BLaER1 treated with 17β-estradiol and CSF1 and Interleukin-3, amounts not matched to agents 10 nM and 100 nM (cell line): ENCODE results near the gene STK24.
A peak's percentile ranks its signal among the peaks of the same experiment; 100 is the strongest.
"Not testable (repeated sequence)": the region's sequence is repeated elsewhere in the genome, so short reads cannot be mapped to it uniquely, and the experiment has no call there.

Experiments
- H3K27ac ChIP-seq, 11 experiments: shearing (Covaris generic); formaldehyde crosslinking; 2 replicates each; pipeline ENCODE4 v1.8.1; 2022
- H3K27me3 ChIP-seq, 11 experiments: shearing (Covaris generic); formaldehyde crosslinking; 2 replicates each; pipeline ENCODE4 v1.8.1; 2022
- H3K36me3 ChIP-seq, 11 experiments: shearing (Covaris generic); formaldehyde crosslinking; 2 replicates each; pipeline ENCODE4 v1.8.1; 2022
- H3K4me1 ChIP-seq, 10 experiments: shearing (Covaris generic); formaldehyde crosslinking; 2 replicates each; pipeline ENCODE4 v1.8.1; 2022
- H3K4me2 ChIP-seq, 11 experiments: shearing (Covaris generic); formaldehyde crosslinking; 2 replicates each; pipeline ENCODE4 v1.8.1; 2022
- H3K4me3 ChIP-seq, 10 experiments: shearing (Covaris generic); formaldehyde crosslinking; 2 replicates each; pipeline ENCODE4 v1.8.1; 2022
- H3K9ac ChIP-seq, 11 experiments: shearing (Covaris generic); formaldehyde crosslinking; 2 replicates each; pipeline ENCODE4 v1.8.1; 2022
- H3K9me3 ChIP-seq, 11 experiments: shearing (Covaris generic); formaldehyde crosslinking; replicated peaks in 1 of 11; 2 replicates each; pipeline ENCODE4 v1.8.1; 2022
- H4K20me1 ChIP-seq, 11 experiments: shearing (Covaris generic); formaldehyde crosslinking; 2 replicates each; pipeline ENCODE4 v1.8.1; 2022
- Cebpa-rat ChIP-seq, 11 experiments: shearing (Covaris generic); IDR thresholded peaks; 2 replicates each; pipeline ENCODE4 v1.8.1; 2022

The STK24 gene

DNA sequence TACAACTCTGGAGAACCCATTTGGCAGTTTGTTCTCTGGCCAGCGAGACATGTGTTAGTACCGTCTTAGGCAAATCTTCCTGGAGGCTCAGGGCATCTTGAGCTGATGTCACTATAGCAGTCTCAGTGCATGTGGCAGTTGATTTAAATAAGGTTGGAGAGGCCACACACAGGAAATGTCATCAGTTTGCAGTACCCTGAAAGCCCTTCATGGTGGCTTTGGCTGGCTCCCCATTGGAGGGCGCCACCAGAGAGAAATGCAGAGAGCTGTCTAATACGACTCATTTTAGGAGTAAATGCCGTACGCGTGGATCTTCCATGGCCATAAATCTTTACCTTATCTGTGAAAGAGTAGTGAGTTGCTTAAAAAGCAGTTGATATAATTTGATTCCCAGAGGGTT, 163.1 kb downstream of the STK24 start:
- H3K36me3 ChIP-seq = peaks cover 26 to 76% (median 50%) of the 10 kb centered on the region in 11 experiments; a peak in 21 of 22 replicates
- no peak overlapping the region for H3K9ac ChIP-seq
- no peaks in the 10 kb centered on the region for H3K27me3 ChIP-seq

DNA sequence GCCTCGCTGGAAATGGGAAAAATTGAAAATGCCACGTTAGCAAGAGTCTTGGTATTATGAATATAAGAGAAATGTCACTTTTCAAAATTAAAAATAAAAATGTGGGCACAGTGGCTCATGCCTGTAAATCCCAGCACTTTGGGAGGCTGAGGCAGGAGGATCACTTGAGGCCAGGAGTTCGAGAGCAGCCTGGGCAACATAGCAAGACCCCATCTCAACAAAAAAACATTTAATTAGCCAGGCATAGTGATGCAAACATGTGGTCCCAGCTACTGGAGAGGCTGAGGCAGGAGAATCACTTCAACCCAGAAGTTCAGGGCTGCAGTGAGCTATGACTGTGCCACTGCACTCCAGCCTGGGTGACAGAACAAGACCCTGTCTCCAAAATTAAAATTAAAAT, 163.6 kb downstream of the STK24 start:
- H3K9ac ChIP-seq, H3K27me3 ChIP-seq, H3K4me3 ChIP-seq, H3K27ac ChIP-seq, H4K20me1 ChIP-seq: not testable (repeated sequence)
- Histone ChIP-seq H3K9me3 (peaks cover 3 to 33% (median 20%) of the 10 kb centered on the region in 11 experiments; a peak in 21 of 22 replicates), H3K4me2 (peak overlapping the region in 10 of 11 experiments; percentile 73 to 91 (median 84); a peak in 16 of 22 replicates), H3K4me1 (peaks cover 25 to 40% (median 39%) of the 10 kb centered on the region in 10 experiments), H3K36me3 (peaks cover 26 to 72% (median 47%) of the 10 kb centered on the region in 11 experiments; a peak in 21 of 22 replicates)

More for the DNA sequence above, 163.1 kb downstream of the STK24 start:
- Histone ChIP-seq H3K4me2 (peak overlapping the region in 6 of 11 experiments; percentile 27 to 90 (median 78); a peak in 10 of 22 replicates), H3K4me3 (no peak overlapping the region), H3K9me3 (peaks cover 3 to 33% (median 20%) of the 10 kb centered on the region in 11 experiments; a peak in 21 of 22 replicates), H3K27ac (no peak overlapping the region), H3K4me1 (peaks cover 25 to 40% (median 39%) of the 10 kb centered on the region in 10 experiments), H4K20me1 (peaks cover 0 to 5% (median 0%) of the 10 kb centered on the region in 11 experiments; a peak in 1 of 22 replicates)
- no peak for TF ChIP-seq Cebpa-rat (IDR thresholded peaks at IDR 0.05)

GRCh38 chr13:98411617-98412265, 165.2 kb downstream of the STK24 start:
- Histone ChIP-seq H3K27ac (peak overlapping the region; percentile 44 to 78 (median 66); a peak in 21 of 22 replicates), H3K9ac (peak overlapping the region; percentile 38 to 78 (median 65)), H3K4me3 (peak overlapping the region; percentile 43 to 61 (median 52)), H3K36me3 (peaks cover 24 to 61% (median 33%) of the 10 kb centered on the region in 11 experiments; a peak in 21 of 22 replicates), H3K4me1 (peaks cover 25 to 40% (median 39%) of the 10 kb centered on the region in 10 experiments), H3K9me3 (peaks cover 0 to 21% (median 12%) of the 10 kb centered on the region in 11 experiments; a peak in 19 of 22 replicates), H3K27me3 (no peaks in the 10 kb centered on the region), H4K20me1 (no peaks in the 10 kb centered on the region), H3K4me2 (peak overlapping the region; percentile 73 to 95 (median 84))
- TF ChIP-seq Cebpa-rat (IDR thresholded peaks at IDR 0.05) = peak in 2 of 11 experiments; percentile 14 to 42; a peak in 1 of 22 replicates

- peak overlapping the region; percentile 73 to 95 (median 84) for H3K4me2 ChIP-seq
- peaks cover 16 to 61% (median 26%) of the 10 kb centered on the region in 11 experiments; a peak in 21 of 22 replicates for H3K36me3 ChIP-seq
- no peak for TF ChIP-seq Cebpa-rat (IDR thresholded peaks at IDR 0.05)
These were observed 165.9 kb downstream of the STK24 start for GRCh38 chr13:98411013-98411412.

DNA sequence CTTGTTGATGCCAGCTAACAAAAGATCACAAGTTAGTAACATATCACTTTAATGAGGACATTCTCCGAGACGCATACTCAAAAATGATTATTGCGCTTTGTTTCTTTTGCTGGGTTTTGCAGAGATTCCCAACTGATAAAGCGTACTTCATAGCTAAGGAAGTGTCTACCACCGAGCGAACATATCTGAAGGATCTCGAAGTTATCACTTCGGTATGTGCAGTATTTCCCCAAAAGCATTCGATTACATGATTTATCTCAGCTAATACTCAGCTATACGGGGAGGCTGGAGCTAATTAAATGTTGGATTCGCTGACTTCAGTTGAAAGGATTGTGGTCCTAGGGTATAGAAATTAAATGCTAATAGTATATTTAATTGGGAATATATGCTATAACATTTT, 166.3 kb downstream of the STK24 start:
- no peak for TF ChIP-seq Cebpa-rat (IDR thresholded peaks at IDR 0.05)
- H3K27me3 ChIP-seq = no peaks in the 10 kb centered on the region
- H3K4me2 ChIP-seq = peak overlapping the region; percentile 73 to 95 (median 84); a peak in 20 of 22 replicates
- no peaks in the 10 kb centered on the region for H4K20me1 ChIP-seq
- no peak overlapping the region for H3K27ac ChIP-seq
- peaks cover 12 to 61% (median 22%) of the 10 kb centered on the region in 11 experiments; a peak in 21 of 22 replicates for H3K36me3 ChIP-seq
- H3K4me3 ChIP-seq = peak overlapping the region in 1 of 10 experiments; percentile 52; a peak in 1 of 20 replicates
- H3K4me1 ChIP-seq = peaks cover 25 to 40% (median 39%) of the 10 kb centered on the region in 10 experiments
- H3K9ac ChIP-seq = no peak overlapping the region
- peaks cover 0 to 13% (median 1%) of the 10 kb centered on the region in 11 experiments; a peak in 8 of 22 replicates for H3K9me3 ChIP-seq

More at GRCh38 chr13:98411013-98411412, 165.9 kb downstream of the STK24 start:
- Histone ChIP-seq H3K27me3 (no peaks in the 10 kb centered on the region), H3K4me3 (peak overlapping the region; percentile 43 to 61 (median 52); a peak in 13 of 20 replicates), H3K9ac (peak overlapping the region in 8 of 11 experiments; percentile 26 to 68 (median 62); a peak in 12 of 22 replicates), H4K20me1 (no peaks in the 10 kb centered on the region), H3K27ac (peak overlapping the region; percentile 44 to 78 (median 66); a peak in 19 of 22 replicates), H3K4me1 (peaks cover 25 to 40% (median 39%) of the 10 kb centered on the region in 10 experiments), H3K9me3 (peaks cover 0 to 15% (median 5%) of the 10 kb centered on the region in 11 experiments; a peak in 8 of 22 replicates)

GRCh38 chr13:98409281-98409680, 167.6 kb downstream of the STK24 start:
- Histone ChIP-seq H3K4me2 (no peak overlapping the region), H3K4me3 (no peak overlapping the region), H3K9me3 (peaks cover 0 to 10% (median 0%) of the 10 kb centered on the region in 11 experiments; a peak in 4 of 22 replicates), H3K36me3 (peaks cover under 1 to 51% (median 13%) of the 10 kb centered on the region in 11 experiments; a peak in 14 of 22 replicates), H3K4me1 (peaks cover 25 to 40% (median 39%) of the 10 kb centered on the region in 10 experiments), H3K27me3 (no peaks in the 10 kb centered on the region), H4K20me1 (no peaks in the 10 kb centered on the region), H3K9ac (no peak overlapping the region), H3K27ac (no peak overlapping the region)
- TF ChIP-seq Cebpa-rat (IDR thresholded peaks at IDR 0.05) = no peak

DNA sequence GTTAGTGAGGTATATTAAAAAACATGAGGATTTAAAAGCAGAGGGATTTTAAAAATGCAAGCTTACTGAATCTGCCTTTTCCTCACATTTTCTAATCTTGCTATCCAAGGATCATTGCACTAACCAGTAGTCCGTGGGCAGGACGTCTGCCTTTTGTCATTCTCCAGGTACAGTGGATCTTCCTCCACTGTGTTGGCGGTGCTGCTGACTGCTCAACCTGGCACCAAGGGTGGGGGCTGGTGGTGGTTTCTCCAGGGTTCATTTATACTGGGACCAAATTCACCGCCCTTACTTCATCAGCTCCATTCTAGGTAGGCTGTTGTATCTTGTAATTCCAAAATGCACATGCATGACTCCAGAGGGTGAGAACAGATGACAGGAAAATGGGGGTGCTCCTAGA, 169.3 kb downstream of the STK24 start:
- no peak overlapping the region for H3K27ac ChIP-seq
- H3K4me2 ChIP-seq = no peak overlapping the region
- no peak for TF ChIP-seq Cebpa-rat (IDR thresholded peaks at IDR 0.05)
- H4K20me1 ChIP-seq = no peaks in the 10 kb centered on the region
- peaks cover 0 to 10% (median 0%) of the 10 kb centered on the region in 11 experiments; a peak in 3 of 22 replicates for H3K9me3 ChIP-seq
- H3K9ac ChIP-seq = no peak overlapping the region
- peaks cover 20 to 29% (median 26%) of the 10 kb centered on the region in 10 experiments for H3K4me1 ChIP-seq
- peaks cover 0 to 51% (median 4%) of the 10 kb centered on the region in 11 experiments; a peak in 7 of 22 replicates for H3K36me3 ChIP-seq
- H3K27me3 ChIP-seq = no peaks in the 10 kb centered on the region
- H3K4me3 ChIP-seq = no peak overlapping the region

DNA sequence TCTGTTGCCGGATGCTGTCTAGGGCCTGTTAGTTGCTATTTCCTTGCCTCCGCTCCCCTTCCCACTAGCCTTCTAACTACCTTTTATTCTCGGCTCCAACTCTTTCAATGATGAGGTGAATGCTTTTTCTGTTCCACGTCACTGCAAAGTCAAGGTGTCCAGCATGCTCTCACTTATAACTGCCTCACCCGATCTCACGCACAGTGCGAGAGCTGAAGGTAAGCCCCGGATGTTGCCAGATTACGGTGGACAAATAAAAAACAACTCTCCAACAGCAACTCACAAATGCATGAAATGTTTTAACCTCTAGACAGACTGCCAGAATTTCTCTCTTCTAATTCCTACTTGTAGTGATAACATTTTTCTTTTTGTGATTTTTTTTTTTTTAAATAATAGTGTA, 169.9 kb downstream of the STK24 start:
- H3K9ac ChIP-seq = no peak overlapping the region
- no peak overlapping the region for H3K27ac ChIP-seq
- no peaks in the 10 kb centered on the region for H4K20me1 ChIP-seq
- no peak for TF ChIP-seq Cebpa-rat (IDR thresholded peaks at IDR 0.05)
- no peak overlapping the region for H3K4me3 ChIP-seq
- H3K27me3 ChIP-seq = no peaks in the 10 kb centered on the region
- peaks cover 0 to 56% (median 4%) of the 10 kb centered on the region in 11 experiments; a peak in 7 of 22 replicates for H3K36me3 ChIP-seq
- no peak overlapping the region for H3K4me2 ChIP-seq
- peaks cover 14 to 22% (median 20%) of the 10 kb centered on the region in 10 experiments for H3K4me1 ChIP-seq
- H3K9me3 ChIP-seq = peaks cover 0 to 10% (median 0%) of the 10 kb centered on the region in 11 experiments; a peak in 3 of 22 replicates

DNA sequence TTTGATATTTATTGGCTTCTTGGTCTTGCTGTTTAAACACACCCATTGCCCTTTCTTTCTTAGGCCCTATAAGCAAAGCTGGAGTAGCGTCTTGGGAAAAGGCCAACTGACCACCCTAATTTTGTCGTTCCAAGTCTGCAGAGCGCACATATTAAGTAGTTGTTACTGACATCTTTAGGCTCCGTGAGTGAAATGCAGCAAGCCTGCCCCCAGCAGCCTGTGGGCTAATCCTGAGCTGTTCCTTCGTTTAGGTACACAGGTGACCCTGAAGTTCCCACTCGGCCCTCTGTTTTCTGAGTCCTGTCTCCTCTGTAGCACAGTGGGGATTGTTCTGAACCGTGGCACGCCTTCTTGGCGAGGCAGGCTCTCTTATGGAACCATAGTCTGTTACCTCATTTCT, 170.5 kb downstream of the STK24 start:
- no peaks in the 10 kb centered on the region for H4K20me1 ChIP-seq
- peaks cover 0 to 62% (median 4%) of the 10 kb centered on the region in 11 experiments; a peak in 7 of 22 replicates for H3K36me3 ChIP-seq
- peaks cover 11 to 19% (median 14%) of the 10 kb centered on the region in 10 experiments for H3K4me1 ChIP-seq
- H3K27me3 ChIP-seq = no peaks in the 10 kb centered on the region
- peaks cover 0 to 10% (median 0%) of the 10 kb centered on the region in 11 experiments; a peak in 3 of 22 replicates for H3K9me3 ChIP-seq
- no peak overlapping the region for H3K4me2 ChIP-seq
- TF ChIP-seq Cebpa-rat (IDR thresholded peaks at IDR 0.05) = no peak
- H3K27ac ChIP-seq = no peak overlapping the region
- no peak overlapping the region for H3K4me3 ChIP-seq
- no peak overlapping the region for H3K9ac ChIP-seq
